Erythroblast (primary cell): ENCODE data around the gene ZNF385A.

ENCODE experiments used
- DNase-seq, 2 experiments: peaks; one replicate each; lab custom pipeline; 2025; lab: John Stamatoyannopoulos, UW
- GATA1 ChIP-seq: IDR thresholded peaks from 2 replicates; pipeline ENCODE4 v1.6.1; 2011; ENCODE audit warnings: low read depth, mild to moderate bottlenecking, control low read depth, low read length, moderate library complexity
- POLR2A ChIP-seq: IDR thresholded peaks from 2 replicates; pipeline ENCODE4 v1.6.1; 2011; ENCODE audit warnings: mild to moderate bottlenecking, low read length

ZNF385A gene

GRCh38 chr12:54419088-54419887 is 34.8 kb upstream of the ZNF385A start, which contains the start of gene ITGA5:
Gene ITGA5 (minus strand): TSS chr12:54419266. CDS start chr12:54419198, 68 bp downstream.
- TF ChIP-seq POLR2A (peak; percentile 36), GATA1 (no peak)
- DNase-seq, result peak; percentile 25 to 65

- TF ChIP-seq GATA1 (no peak), POLR2A (no peak)
- peak; percentile 25 to 50 for DNase-seq
Observed at GRCh38 chr12:54418441-54419087, 34.0 kb upstream of the ZNF385A start.

GRCh38 chr12:54417712-54418440 is 33.3 kb upstream of the ZNF385A start:
- peak; percentile 26 to 58 for DNase-seq
- TF ChIP-seq POLR2A (no peak), GATA1 (no peak)

GRCh38 chr12:54416687-54417603 is 32.4 kb upstream of the ZNF385A start:
- peak; percentile 81 to 89 for DNase-seq
- no peak for TF ChIP-seq GATA1
- TF ChIP-seq POLR2A, result no peak

GRCh38 chr12:54415221-54415929 is 30.8 kb upstream of the ZNF385A start:
- TF ChIP-seq POLR2A, result no peak
- TF ChIP-seq GATA1, result no peak
- no peak for DNase-seq

- no peak for DNase-seq
Observed at GRCh38 chr12:54413284-54414190, 29.0 kb upstream of the ZNF385A start.

GRCh38 chr12:54412786-54413185 is 28.3 kb upstream of the ZNF385A start:
- DNase-seq, result no peak
- TF ChIP-seq GATA1, result no peak
- no peak for TF ChIP-seq POLR2A

More at GRCh38 chr12:54413284-54414190, 29.0 kb upstream of the ZNF385A start:
- no peak for TF ChIP-seq GATA1
- no peak for TF ChIP-seq POLR2A

- TF ChIP-seq GATA1, result no peak
- no peak for TF ChIP-seq POLR2A
- DNase-seq, result no peak
Observed at GRCh38 chr12:54412348-54412747, 27.8 kb upstream of the ZNF385A start.

GRCh38 chr12:54411391-54412241 is 27.1 kb upstream of the ZNF385A start:
- DNase-seq, result peak; percentile 46 to 66

GRCh38 chr12:54409267-54409666 is 24.7 kb upstream of the ZNF385A start:
- no peak for DNase-seq

More at GRCh38 chr12:54411391-54412241, 27.1 kb upstream of the ZNF385A start:
- TF ChIP-seq GATA1, result no peak
- TF ChIP-seq POLR2A, result no peak

More at GRCh38 chr12:54409267-54409666, 24.7 kb upstream of the ZNF385A start:
- TF ChIP-seq POLR2A (no peak), GATA1 (no peak)
